GM21825 (cell line): ENCODE results near the gene ARFIP1.

ENCODE experiments used
- ATAC-seq: cut with Tn5 transposase; IDR thresholded peaks from one replicate; pipeline ENCODE4 v1.9.1; 2021; ENCODE audit warnings: mild to moderate bottlenecking, moderate library complexity; ENCODE audit not compliant: unreplicated experiment

Gene ARFIP1

DNA sequence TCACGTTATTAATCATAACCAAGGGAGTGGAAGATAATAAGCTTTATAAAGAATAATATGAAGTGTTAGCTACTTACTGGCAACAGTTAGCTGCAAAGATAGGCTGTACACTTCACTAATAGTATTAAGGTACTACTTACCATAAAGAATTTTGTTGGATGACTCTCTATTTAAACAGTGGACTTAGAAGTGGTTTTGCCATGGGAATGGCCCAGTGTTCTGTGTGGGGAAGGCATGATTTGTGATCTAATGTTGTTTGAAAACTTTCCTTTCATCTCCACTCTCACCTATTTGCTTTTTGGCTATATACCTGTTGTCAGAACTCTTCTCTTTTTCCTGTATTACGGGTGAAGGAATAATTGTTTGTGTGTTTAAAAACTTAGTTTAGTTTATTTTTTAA lies 179.3 kb downstream of the ARFIP1 start:
- ATAC-seq: no peak

DNA sequence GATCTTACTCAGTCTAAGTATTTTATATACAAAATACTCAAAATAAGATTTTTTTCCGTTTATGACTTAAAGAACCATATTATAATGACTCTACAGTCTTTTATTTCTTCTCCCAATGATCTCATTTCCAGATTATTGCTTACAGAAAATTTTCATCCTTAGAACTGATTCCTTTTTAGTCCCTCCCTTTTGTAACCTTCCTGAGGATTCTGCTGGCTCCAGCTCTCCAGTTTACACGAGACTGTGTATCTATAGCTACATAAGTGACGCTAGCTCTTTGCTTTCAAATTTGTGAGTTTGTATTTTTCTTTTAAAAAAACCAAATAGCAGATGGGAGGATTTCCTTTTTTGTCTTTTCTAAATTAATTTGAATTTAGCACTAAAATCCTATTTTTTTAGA lies 180.3 kb downstream of the ARFIP1 start:
- no peak for ATAC-seq

DNA sequence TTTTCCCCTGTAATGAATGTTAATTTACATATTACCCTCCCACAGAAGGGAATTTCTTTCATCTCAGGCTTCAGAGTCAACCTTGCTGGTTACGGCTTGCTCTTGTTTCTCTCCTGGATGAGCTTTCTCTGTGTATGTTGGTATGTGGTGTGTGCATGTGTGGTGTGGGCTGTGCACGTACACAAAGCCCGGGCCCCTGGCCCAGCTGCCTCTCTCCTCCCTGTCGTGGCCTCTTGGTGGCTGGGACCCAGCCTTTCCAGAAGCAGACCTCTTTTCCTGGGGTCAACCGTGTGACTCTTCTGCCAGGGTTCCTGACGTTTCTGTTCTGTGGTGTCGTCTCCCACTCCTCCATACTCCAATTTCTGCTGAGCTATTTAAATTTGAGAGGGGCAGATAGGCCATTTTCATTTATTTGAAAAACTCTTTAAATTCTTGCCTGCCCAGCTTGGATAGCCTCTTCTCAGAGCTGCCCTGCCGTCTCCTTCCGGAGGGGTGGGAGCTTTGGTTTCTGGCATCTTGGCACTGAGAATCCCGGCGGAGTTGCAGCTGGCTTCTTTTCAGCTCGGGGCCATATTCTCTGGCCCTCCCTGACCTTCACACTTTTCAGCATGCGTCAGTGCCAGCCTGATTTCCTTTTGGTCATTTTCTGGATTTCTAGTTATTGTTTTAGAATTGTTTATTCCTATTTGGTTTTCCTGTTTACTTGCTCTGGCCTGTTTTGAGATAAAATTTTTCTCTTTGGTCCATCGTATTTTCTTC lies 181.4 kb downstream of the ARFIP1 start:
- no peak for ATAC-seq

DNA sequence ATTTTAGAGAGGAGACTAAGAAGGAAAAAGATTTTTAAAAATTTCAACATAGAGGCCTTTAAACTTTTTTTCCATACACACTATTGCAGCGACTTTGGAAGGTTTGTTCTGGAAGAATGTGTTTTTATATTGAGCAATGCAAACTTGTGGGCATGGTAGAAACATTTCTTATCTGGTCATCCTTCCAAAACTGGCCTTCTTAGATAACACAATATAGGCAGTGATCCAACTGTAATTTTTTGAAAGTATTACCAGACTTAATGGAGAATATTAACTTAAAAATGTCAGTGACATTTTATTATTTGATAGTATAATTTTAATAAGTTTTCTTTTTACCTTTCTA lies 182.0 kb downstream of the ARFIP1 start:
- no peak for ATAC-seq
